ENCODE measurements around the gene ZNF132. TPM values are rescaled to one million over a fixed set of nuclear protein-coding genes. Genes with fewer than 3 reads are reported as not detected.
A peak's percentile ranks its signal among the peaks of the same experiment; 100 is the strongest.

Gene ZNF132
- total RNA-seq, 1 donor from 2014 or later: 1.2 TPM

GRCh38 chr19:58466760-58467589 is 27.0 kb upstream of the ZNF132 start, which contains the start of gene ZNF324:
TSS of gene ZNF324 (plus strand) at chr19:58467080. CDS start at chr19:58469186, 2,106 bp downstream.
- H3K36me3 Mint-ChIP-seq (ENCODE audit: low read depth, unreplicated experiment): peaks cover 11% of the 10 kb centered on the region
- TF ChIP-seq, protein P1, sequence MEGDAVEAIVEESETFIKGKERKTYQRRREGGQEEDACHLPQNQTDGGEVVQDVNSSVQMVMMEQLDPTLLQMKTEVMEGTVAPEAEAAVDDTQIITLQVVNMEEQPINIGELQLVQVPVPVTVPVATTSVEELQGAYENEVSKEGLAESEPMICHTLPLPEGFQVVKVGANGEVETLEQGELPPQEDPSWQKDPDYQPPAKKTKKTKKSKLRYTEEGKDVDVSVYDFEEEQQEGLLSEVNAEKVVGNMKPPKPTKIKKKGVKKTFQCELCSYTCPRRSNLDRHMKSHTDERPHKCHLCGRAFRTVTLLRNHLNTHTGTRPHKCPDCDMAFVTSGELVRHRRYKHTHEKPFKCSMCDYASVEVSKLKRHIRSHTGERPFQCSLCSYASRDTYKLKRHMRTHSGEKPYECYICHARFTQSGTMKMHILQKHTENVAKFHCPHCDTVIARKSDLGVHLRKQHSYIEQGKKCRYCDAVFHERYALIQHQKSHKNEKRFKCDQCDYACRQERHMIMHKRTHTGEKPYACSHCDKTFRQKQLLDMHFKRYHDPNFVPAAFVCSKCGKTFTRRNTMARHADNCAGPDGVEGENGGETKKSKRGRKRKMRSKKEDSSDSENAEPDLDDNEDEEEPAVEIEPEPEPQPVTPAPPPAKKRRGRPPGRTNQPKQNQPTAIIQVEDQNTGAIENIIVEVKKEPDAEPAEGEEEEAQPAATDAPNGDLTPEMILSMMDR (IDR thresholded peaks at IDR 0.05; ENCODE audit: unreplicated experiment): no peak
- H3K27me3 Mint-ChIP-seq (ENCODE audit: unreplicated experiment): peaks cover 12% of the 10 kb centered on the region
- H3K27ac Mint-ChIP-seq (ENCODE audit: unreplicated experiment): peak within 1 kb of the TSS; percentile 83
- peak; percentile 97 for DNase-seq (ENCODE audit: low spot score)
- peak within 1 kb of the TSS; percentile 83 for H3K4me3 Mint-ChIP-seq (ENCODE audit: unreplicated experiment)
- H3K4me1 Mint-ChIP-seq (ENCODE audit: unreplicated experiment): peaks cover 12% of the 10 kb centered on the region
- H3K9me3 Mint-ChIP-seq (ENCODE audit: unreplicated experiment): no peaks in the 10 kb centered on the region

- peaks cover 12% of the 10 kb centered on the region for H3K4me1 Mint-ChIP-seq (ENCODE audit: unreplicated experiment)
- peaks cover 11% of the 10 kb centered on the region for H3K36me3 Mint-ChIP-seq (ENCODE audit: low read depth, unreplicated experiment)
- TF ChIP-seq, protein P1 (IDR thresholded peaks at IDR 0.05; ENCODE audit: unreplicated experiment): no peak
- H3K4me3 Mint-ChIP-seq (ENCODE audit: unreplicated experiment): peak overlapping the region; percentile 83
- peak overlapping the region; percentile 83 for H3K27ac Mint-ChIP-seq (ENCODE audit: unreplicated experiment)
- no peaks in the 10 kb centered on the region for H3K9me3 Mint-ChIP-seq (ENCODE audit: unreplicated experiment)
- DNase-seq (ENCODE audit: low spot score): no peak
- H3K27me3 Mint-ChIP-seq (ENCODE audit: unreplicated experiment): peaks cover 12% of the 10 kb centered on the region
Measured at GRCh38 chr19:58466089-58466759, 26.3 kb upstream of the ZNF132 start.

DNA sequence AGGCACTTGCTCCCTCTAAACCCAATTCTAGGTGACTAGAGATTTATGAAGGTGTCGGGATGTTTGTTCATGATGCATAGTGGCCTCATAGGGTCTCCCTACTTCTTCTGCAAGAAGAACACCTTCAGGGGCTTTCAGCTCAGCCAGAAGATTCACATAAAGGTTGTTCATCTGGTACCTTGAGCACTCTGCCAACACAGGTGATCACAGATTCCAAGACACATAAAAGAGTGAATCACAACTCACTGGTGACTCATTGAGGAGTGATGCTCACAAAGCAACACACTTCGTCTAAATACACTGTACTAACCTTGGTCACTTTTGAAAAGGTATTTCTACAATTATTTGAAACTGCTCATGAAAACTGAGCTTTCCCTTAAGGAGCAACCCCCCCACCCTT is 20.1 kb upstream of the ZNF132 start:
- no peaks in the 10 kb centered on the region for H3K9me3 Mint-ChIP-seq (ENCODE audit: unreplicated experiment)
- peaks cover 7% of the 10 kb centered on the region for H3K36me3 Mint-ChIP-seq (ENCODE audit: low read depth, unreplicated experiment)
- TF ChIP-seq, protein P1 (IDR thresholded peaks at IDR 0.05; ENCODE audit: unreplicated experiment): no peak
- no peak for DNase-seq (ENCODE audit: low spot score)
- H3K4me1 Mint-ChIP-seq (ENCODE audit: unreplicated experiment): no peaks in the 10 kb centered on the region
- no peak overlapping the region for H3K4me3 Mint-ChIP-seq (ENCODE audit: unreplicated experiment)
- H3K27me3 Mint-ChIP-seq (ENCODE audit: unreplicated experiment): peaks cover 2% of the 10 kb centered on the region
- H3K27ac Mint-ChIP-seq (ENCODE audit: unreplicated experiment): no peak overlapping the region

DNA sequence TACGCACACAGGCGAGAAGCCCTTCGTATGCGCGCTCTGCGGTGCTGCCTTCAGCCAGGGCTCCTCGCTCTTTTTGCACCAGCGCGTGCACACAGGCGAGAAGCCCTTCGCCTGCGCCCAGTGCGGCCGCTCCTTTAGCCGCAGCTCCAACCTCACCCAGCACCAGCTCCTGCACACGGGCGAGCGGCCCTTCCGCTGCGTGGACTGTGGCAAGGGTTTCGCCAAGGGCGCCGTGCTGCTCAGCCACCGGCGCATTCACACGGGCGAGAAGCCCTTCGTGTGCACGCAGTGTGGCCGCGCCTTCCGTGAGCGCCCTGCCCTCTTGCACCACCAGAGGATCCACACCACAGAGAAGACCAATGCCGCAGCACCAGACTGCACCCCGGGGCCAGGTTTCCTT is 16.2 kb upstream of the ZNF132 start:
- no peak overlapping the region for H3K4me3 Mint-ChIP-seq (ENCODE audit: unreplicated experiment)
- H3K27ac Mint-ChIP-seq (ENCODE audit: unreplicated experiment): no peak overlapping the region
- peaks cover 2% of the 10 kb centered on the region for H3K27me3 Mint-ChIP-seq (ENCODE audit: unreplicated experiment)
- peaks cover 12% of the 10 kb centered on the region for H3K36me3 Mint-ChIP-seq (ENCODE audit: low read depth, unreplicated experiment)
- peaks cover 3% of the 10 kb centered on the region for H3K4me1 Mint-ChIP-seq (ENCODE audit: unreplicated experiment)
- H3K9me3 Mint-ChIP-seq (ENCODE audit: unreplicated experiment): no peaks in the 10 kb centered on the region
- TF ChIP-seq, protein P1 (IDR thresholded peaks at IDR 0.05; ENCODE audit: unreplicated experiment): no peak
- DNase-seq (ENCODE audit: low spot score): no peak

- no peaks in the 10 kb centered on the region for H3K9me3 Mint-ChIP-seq (ENCODE audit: unreplicated experiment)
- peaks cover 15% of the 10 kb centered on the region for H3K36me3 Mint-ChIP-seq (ENCODE audit: low read depth, unreplicated experiment)
- H3K4me1 Mint-ChIP-seq (ENCODE audit: unreplicated experiment): peaks cover 6% of the 10 kb centered on the region
- H3K4me3 Mint-ChIP-seq (ENCODE audit: unreplicated experiment): no peak overlapping the region
- no peak overlapping the region for H3K27ac Mint-ChIP-seq (ENCODE audit: unreplicated experiment)
- TF ChIP-seq, protein P1 (IDR thresholded peaks at IDR 0.05; ENCODE audit: unreplicated experiment): no peak
- no peak for DNase-seq (ENCODE audit: low spot score)
- H3K27me3 Mint-ChIP-seq (ENCODE audit: unreplicated experiment): peaks cover 7% of the 10 kb centered on the region
Measured at GRCh38 chr19:58455306-58455705, 15.4 kb upstream of the ZNF132 start.

Data from endothelial cell (in vitro differentiated cells).